BE2C (cell line): ENCODE results near the gene ASTN1.

ENCODE experiments used
- DNase-seq: peaks from one replicate; pipeline ENCODE4 v3.0.0-alpha.2; 2020
- H3K27me3 ChIP-seq: fragments of 250-450 bp; sonication (Bioruptor Pico); 2 replicates; pipeline ENCODE4 v1.5.1; 2020; ENCODE audit warnings: mild to moderate bottlenecking
- H3K36me3 ChIP-seq: fragments of 250-450 bp; sonication (Bioruptor Pico); 2 replicates; pipeline ENCODE4 v1.5.1; 2020; ENCODE audit warnings: mild to moderate bottlenecking
- H3K4me1 ChIP-seq: fragments of 250-450 bp; sonication (Bioruptor Pico); 2 replicates; pipeline ENCODE4 v1.5.1; 2020
- H3K4me3 ChIP-seq: 2 replicates; pipeline ENCODE4 v1.5.1; 2011; ENCODE audit warnings: low read depth, low read length
- H3K9me3 ChIP-seq: fragments of 250-450 bp; sonication (Bioruptor Pico); 2 replicates; pipeline ENCODE4 v1.5.1; 2020
- CTCF ChIP-seq: IDR thresholded peaks from 2 replicates; pipeline ENCODE4 v1.5.1; 2012; ENCODE audit warnings: mild to moderate bottlenecking, low read depth, low read length

ASTN1 gene

DNA sequence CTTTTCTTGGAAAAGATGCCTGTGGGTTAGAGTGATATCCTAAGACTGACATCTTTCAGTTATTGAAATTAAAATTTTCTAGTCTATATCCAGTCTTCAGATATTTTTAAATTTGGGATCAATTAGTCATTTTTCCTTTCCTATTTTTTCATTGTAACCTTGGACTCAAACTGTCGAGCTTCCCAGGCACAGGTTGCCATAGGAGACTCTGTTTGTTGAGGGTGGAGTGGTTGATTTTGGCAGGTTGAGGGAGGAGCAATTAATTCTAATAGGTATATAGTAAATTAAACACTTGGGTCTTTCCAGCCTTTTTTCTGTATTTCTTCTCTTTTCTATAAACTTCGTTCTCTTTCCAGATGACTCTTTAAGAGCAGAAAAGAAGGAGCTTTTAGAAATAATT, 326.8 kb downstream of the ASTN1 start:
- Histone ChIP-seq H3K4me3 (no peak overlapping the region), H3K27me3 (no peaks in the 10 kb centered on the region), H3K36me3 (no peaks in the 10 kb centered on the region), H3K9me3 (no peaks in the 10 kb centered on the region), H3K4me1 (peaks cover 3% of the 10 kb centered on the region; the same call in 1 of the 2 replicates)
- TF ChIP-seq CTCF = no peak
- no peak for DNase-seq

DNA sequence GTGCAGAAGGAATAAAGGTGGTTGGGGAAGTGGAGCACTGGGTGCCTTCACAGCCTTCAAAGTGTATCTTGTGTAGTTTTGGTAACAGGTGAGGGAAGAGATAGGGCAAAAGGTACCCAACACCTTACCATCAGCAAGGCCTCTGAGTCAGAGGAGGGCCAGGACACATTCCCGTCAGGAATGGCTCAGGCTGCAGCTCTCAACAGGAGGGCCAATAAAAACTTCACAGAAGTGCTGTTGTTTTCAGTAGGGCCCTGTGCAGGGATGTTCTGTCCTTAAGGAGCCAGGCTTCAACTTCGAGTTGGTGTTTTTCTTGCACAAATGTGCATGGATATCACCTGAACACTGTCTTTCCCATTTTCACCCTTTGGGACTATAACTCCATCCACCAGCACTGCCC, 333.4 kb downstream of the ASTN1 start:
- no peak for DNase-seq

DNA sequence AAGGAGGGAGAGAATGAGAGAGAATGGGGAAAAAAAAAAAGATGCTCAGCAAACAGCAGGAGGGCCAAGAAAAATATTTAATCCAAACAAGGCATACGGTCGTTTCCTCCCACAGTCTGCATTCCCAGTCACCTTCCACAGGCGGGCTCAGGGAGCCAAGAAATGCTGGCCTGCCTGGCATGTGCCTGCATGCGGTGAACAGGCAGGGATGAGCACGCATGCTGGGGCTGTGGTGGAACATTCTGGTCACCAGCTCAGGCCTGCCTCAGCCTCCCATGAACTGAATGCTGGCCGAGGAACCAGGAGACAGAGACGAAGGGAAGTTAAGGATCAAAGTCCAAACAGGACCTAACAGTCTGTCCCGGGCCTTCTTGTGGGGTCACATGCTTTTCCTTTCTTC, 335.3 kb downstream of the ASTN1 start:
- Histone ChIP-seq H3K4me1 (no peaks in the 10 kb centered on the region), H3K36me3 (no peaks in the 10 kb centered on the region), H3K27me3 (no peaks in the 10 kb centered on the region), H3K9me3 (no peaks in the 10 kb centered on the region), H3K4me3 (no peak overlapping the region)
- no peak for DNase-seq
- TF ChIP-seq CTCF = no peak

More for the DNA sequence above, 333.4 kb downstream of the ASTN1 start:
- Histone ChIP-seq H3K36me3 (no peaks in the 10 kb centered on the region), H3K9me3 (no peaks in the 10 kb centered on the region), H3K4me1 (no peaks in the 10 kb centered on the region), H3K27me3 (no peaks in the 10 kb centered on the region), H3K4me3 (no peak overlapping the region)
- no peak for TF ChIP-seq CTCF

GRCh38 chr1:176826265-176826664, 338.2 kb downstream of the ASTN1 start:
- Histone ChIP-seq H3K36me3 (no peaks in the 10 kb centered on the region), H3K27me3 (no peaks in the 10 kb centered on the region), H3K4me1 (no peaks in the 10 kb centered on the region), H3K4me3 (no peak overlapping the region), H3K9me3 (no peaks in the 10 kb centered on the region)
- no peak for TF ChIP-seq CTCF
- no peak for DNase-seq

DNA sequence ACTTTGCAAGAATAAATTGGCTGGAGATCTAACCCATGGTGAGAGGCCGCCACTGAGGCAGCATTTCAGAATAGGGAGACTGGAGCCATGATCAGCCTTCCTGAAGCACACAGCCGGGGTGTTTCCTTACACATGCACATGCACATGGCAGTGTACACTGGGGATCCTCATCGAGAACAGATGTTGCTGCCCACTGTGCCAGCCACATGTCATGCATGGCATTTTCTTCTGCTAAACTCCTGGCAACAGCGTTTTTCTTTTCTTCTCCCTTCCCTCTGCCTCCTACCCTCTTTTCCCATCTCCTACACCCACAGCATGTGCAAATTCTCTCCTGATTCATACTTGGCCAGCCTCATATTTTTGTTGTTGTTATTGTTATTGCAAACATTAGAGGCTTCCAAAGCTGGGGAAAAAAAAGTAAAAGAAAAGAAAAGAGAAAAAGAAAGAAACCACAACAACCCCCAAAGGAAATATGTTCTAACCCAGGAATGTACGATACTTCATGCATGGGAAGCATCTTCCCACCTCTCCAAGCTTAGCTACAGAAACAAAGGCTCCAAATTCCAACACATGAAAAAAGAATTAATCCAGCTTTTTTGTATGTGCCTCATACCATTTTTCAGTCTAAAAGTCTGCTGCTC, 344.0 kb downstream of the ASTN1 start:
- Histone ChIP-seq H3K4me1 (no peaks in the 10 kb centered on the region), H3K36me3 (no peaks in the 10 kb centered on the region), H3K9me3 (no peaks in the 10 kb centered on the region), H3K4me3 (no peak overlapping the region), H3K27me3 (no peaks in the 10 kb centered on the region)
- DNase-seq = no peak
- no peak for TF ChIP-seq CTCF

DNA sequence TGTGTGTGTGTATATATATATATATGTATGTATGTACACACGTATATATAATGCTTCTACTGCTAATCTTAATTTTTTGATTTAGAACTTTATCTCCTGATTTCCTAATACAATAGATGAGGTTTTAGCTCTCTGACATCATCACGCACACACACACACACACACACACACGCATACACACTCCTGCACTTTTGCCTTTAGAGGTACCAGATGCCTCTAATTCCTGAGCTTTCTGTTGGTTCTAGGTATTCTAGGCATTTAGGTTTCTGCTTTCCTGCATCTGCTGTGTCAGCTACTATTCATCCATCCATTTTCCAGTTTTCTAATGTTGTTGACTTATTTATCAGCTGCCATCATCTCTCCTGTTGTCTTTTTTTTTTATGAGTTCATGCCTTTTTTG, 348.3 kb downstream of the ASTN1 start:
- Histone ChIP-seq H3K4me3 (no peak overlapping the region), H3K36me3 (no peaks in the 10 kb centered on the region), H3K27me3 (no peaks in the 10 kb centered on the region), H3K9me3 (no peaks in the 10 kb centered on the region), H3K4me1 (no peaks in the 10 kb centered on the region)
- TF ChIP-seq CTCF = no peak
- no peak for DNase-seq
